Transverse colon (tissue), 4 donors: ENCODE results near the gene ELFN1.

Experiments
- EP300 ChIP-seq: sonication (generic); formaldehyde crosslinking; IDR thresholded peaks from one replicate; pipeline ENCODE4 v1.6.1; 2017; ENCODE audit warnings: antibody characterized with exemption, low read depth
- POLR2A ChIP-seq: fragments of 450-650 bp; IDR thresholded peaks from one replicate; pipeline ENCODE4 v1.6.1; 2016; ENCODE audit warnings: antibody characterized with exemption, mild to moderate bottlenecking, moderate library complexity
- POLR2AphosphoS5 ChIP-seq, 3 donors: sonication (generic); formaldehyde crosslinking; IDR thresholded peaks; one replicate each; pipeline ENCODE4 v1.6.1; 2016; ENCODE audit warnings: antibody characterized with exemption in 3 of 3
- TF ChIP-seq, protein P1 (sequence below), 5 experiments: fragments of 200-600 bp in 3 of 5; fragments of 450-650 bp in 2 of 5; sonication (generic) in 3 of 5; IDR thresholded peaks; 1 replicate in 2 of 5; 2 replicates in 3 of 5; pipeline ENCODE4 v1.5.1; 2016 to 2017; ENCODE audit warnings: antibody characterized with exemption in 5 of 5, inconsistent platforms in 3 of 5, mild to moderate bottlenecking in 2 of 5, moderate library complexity in 1 of 5

- TF ChIP-seq, protein P1, sequence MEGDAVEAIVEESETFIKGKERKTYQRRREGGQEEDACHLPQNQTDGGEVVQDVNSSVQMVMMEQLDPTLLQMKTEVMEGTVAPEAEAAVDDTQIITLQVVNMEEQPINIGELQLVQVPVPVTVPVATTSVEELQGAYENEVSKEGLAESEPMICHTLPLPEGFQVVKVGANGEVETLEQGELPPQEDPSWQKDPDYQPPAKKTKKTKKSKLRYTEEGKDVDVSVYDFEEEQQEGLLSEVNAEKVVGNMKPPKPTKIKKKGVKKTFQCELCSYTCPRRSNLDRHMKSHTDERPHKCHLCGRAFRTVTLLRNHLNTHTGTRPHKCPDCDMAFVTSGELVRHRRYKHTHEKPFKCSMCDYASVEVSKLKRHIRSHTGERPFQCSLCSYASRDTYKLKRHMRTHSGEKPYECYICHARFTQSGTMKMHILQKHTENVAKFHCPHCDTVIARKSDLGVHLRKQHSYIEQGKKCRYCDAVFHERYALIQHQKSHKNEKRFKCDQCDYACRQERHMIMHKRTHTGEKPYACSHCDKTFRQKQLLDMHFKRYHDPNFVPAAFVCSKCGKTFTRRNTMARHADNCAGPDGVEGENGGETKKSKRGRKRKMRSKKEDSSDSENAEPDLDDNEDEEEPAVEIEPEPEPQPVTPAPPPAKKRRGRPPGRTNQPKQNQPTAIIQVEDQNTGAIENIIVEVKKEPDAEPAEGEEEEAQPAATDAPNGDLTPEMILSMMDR (IDR thresholded peaks at IDR 0.05) = peak in 2 of 5 experiments; percentile 13 to 22
- no peak for TF ChIP-seq POLR2AphosphoS5 (IDR thresholded peaks at IDR 0.05)
- no peak for TF ChIP-seq POLR2A
- TF ChIP-seq EP300 = no peak
These were observed 39.8 kb downstream of the ELFN1 start for GRCh38 chr7:1709900-1710299.
